Endodermal cell (in vitro differentiated cells): Measurements from ENCODE around the gene ZC3H8. TPM values are rescaled to one million over a fixed set of nuclear protein-coding genes. Genes with fewer than 3 reads are reported as not detected.
A peak's percentile ranks its signal among the peaks of the same experiment; 100 is the strongest.

Experiments
- DNase-seq: peaks from one replicate; pipeline ENCODE4 v3.0.0-alpha.2; 2017
- H3K27ac ChIP-seq: 2 replicates; pipeline ENCODE4 v1.5.1; 2013; ENCODE audit warnings: mild to moderate bottlenecking, low read depth, low read length, moderate library complexity
- H3K27me3 ChIP-seq: 2 replicates; pipeline ENCODE4 v1.6.1; 2013; ENCODE audit warnings: mild to moderate bottlenecking, low read length, moderate library complexity; ENCODE audit not compliant: insufficient read depth, control insufficient read depth, poor library complexity, severe bottlenecking
- H3K36me3 ChIP-seq: 2 replicates; pipeline ENCODE4 v1.7.0; 2013; ENCODE audit warnings: mild to moderate bottlenecking, low read length, moderate library complexity; ENCODE audit not compliant: control insufficient read depth, insufficient read depth
- H3K4me1 ChIP-seq: one replicate; pipeline ENCODE4 v1.7.0; 2013; ENCODE audit warnings: low read length; ENCODE audit not compliant: control insufficient read depth, insufficient read depth
- H3K4me3 ChIP-seq: 2 replicates; pipeline ENCODE4 v1.5.1; 2013; ENCODE audit warnings: mild to moderate bottlenecking, low read length, moderate library complexity
- H3K9ac ChIP-seq: 2 replicates; pipeline ENCODE4 v1.6.1; 2013; ENCODE audit warnings: mild to moderate bottlenecking, low read length, moderate library complexity; ENCODE audit not compliant: poor library complexity, severe bottlenecking; ENCODE audit errors: extremely low read depth
- H3K9me3 ChIP-seq: 2 replicates; pipeline ENCODE4 v1.6.1; 2013; ENCODE audit warnings: mild to moderate bottlenecking, low read length, moderate library complexity; ENCODE audit not compliant: control insufficient read depth
- H3K27ac Mint-ChIP-seq: 2 replicates; pipeline ENCODE4 v1.8.0; 2020; ENCODE audit warnings: mixed read lengths
- H3K27me3 Mint-ChIP-seq: 2 replicates; pipeline ENCODE4 v1.8.0; 2021; ENCODE audit warnings: mild to moderate bottlenecking, mixed read lengths; ENCODE audit not compliant: insufficient read depth
- H3K36me3 Mint-ChIP-seq: 2 replicates; pipeline ENCODE4 v1.8.0; 2020; ENCODE audit warnings: low read depth, mixed read lengths
- H3K4me1 Mint-ChIP-seq: 2 replicates; pipeline ENCODE4 v1.8.0; 2020; ENCODE audit warnings: mixed read lengths
- H3K4me3 Mint-ChIP-seq: 2 replicates; pipeline ENCODE4 v1.8.0; 2020; ENCODE audit warnings: mild to moderate bottlenecking, moderate library complexity, mixed read lengths
- H3K9me3 Mint-ChIP-seq: 2 replicates; pipeline ENCODE4 v1.8.0; 2020; ENCODE audit warnings: mild to moderate bottlenecking, mixed read lengths
- CTCF ChIP-seq: fragments of 200-600 bp; sonication (generic); conservative IDR thresholded peaks from 2 replicates; pipeline ENCODE4 v1.5.0; 2021; ENCODE audit warnings: antibody characterized with exemption, mild to moderate bottlenecking
- whole genome bisulfite sequencing, 2 experiments: methylation state at CpG; one replicate each; pipeline versions ENCODE4 v1.1.5 to v1.1.7; 2013; ENCODE audit warnings: missing lambda C conversion rate in 2 of 2, mixed read lengths in 1 of 2; ENCODE audit not compliant: insufficient coverage in 1 of 2, insufficient read length in 1 of 2; 5-methylcytosine and 5-hydroxymethylcytosine counted together
- total RNA-seq, 2 donors: library from RNA; stranded (reverse); fragmentation: NEBNext Ultra II Directional in 1 of 2; extraction: Animal tissue kit (Norgen Biotek cat#: 25700) in 1 of 2; gene quantifications; 2 replicates in 1 of 2; 3 replicates in 1 of 2; pipeline ENCODE4 v1.2.1, GENCODE V29; 2021

Gene ZC3H8
- total RNA-seq, 2 donors from 2014 or later, result 8.3 to 10.6 TPM

- Histone ChIP-seq H3K4me3 (no peak overlapping the region), H3K4me1 (no peaks in the 10 kb centered on the region), H3K27me3 (no peaks in the 10 kb centered on the region), H3K36me3 (no peaks in the 10 kb centered on the region), H3K9ac (no peak overlapping the region), H3K27ac (no peak overlapping the region), H3K9me3 (no peaks in the 10 kb centered on the region)
- no peak overlapping the region for H3K4me3 Mint-ChIP-seq
- TF ChIP-seq CTCF, result no peak
- no peaks in the 10 kb centered on the region for H3K27me3 Mint-ChIP-seq
- no peaks in the 10 kb centered on the region for H3K36me3 Mint-ChIP-seq
- H3K4me1 Mint-ChIP-seq, result no peaks in the 10 kb centered on the region
- H3K27ac Mint-ChIP-seq, result no peak overlapping the region
- WGBS, 2 experiments, result 76 to 91% methylated on average over 6 to 10 of the region's 10 CpGs
- peak; percentile 58 for DNase-seq
- H3K9me3 Mint-ChIP-seq, result no peaks in the 10 kb centered on the region
Measured at GRCh38 chr2:112168422-112169124, 86.3 kb downstream of the ZC3H8 start.

GRCh38 chr2:112166806-112167499 lies 87.9 kb downstream of the ZC3H8 start:
- Histone ChIP-seq H3K36me3 (no peaks in the 10 kb centered on the region), H3K27ac (no peak overlapping the region), H3K27me3 (no peaks in the 10 kb centered on the region), H3K4me1 (no peaks in the 10 kb centered on the region), H3K9ac (no peak overlapping the region), H3K4me3 (no peak overlapping the region), H3K9me3 (no peaks in the 10 kb centered on the region)
- Mint-ChIP-seq H3K36me3 (no peaks in the 10 kb centered on the region), H3K4me3 (no peak overlapping the region), H3K27ac (no peak overlapping the region), H3K9me3 (no peaks in the 10 kb centered on the region), H3K27me3 (no peaks in the 10 kb centered on the region), H3K4me1 (no peaks in the 10 kb centered on the region)
- WGBS, 2 experiments, result 84% methylated on average over 10 to 14 of the region's 14 CpGs
- TF ChIP-seq CTCF, result no peak
- no peak for DNase-seq

- Histone ChIP-seq H3K27me3 (no peaks in the 10 kb centered on the region), H3K4me1 (no peaks in the 10 kb centered on the region), H3K27ac (no peak overlapping the region), H3K36me3 (no peaks in the 10 kb centered on the region), H3K9ac (no peak overlapping the region), H3K9me3 (no peaks in the 10 kb centered on the region), H3K4me3 (no peak overlapping the region)
- 92 to 100% methylated on average over 1 to 4 of the region's 4 CpGs for WGBS, 2 experiments
- no peaks in the 10 kb centered on the region for H3K36me3 Mint-ChIP-seq
- DNase-seq, result no peak
- no peaks in the 10 kb centered on the region for H3K4me1 Mint-ChIP-seq
- H3K4me3 Mint-ChIP-seq, result no peak overlapping the region
- no peaks in the 10 kb centered on the region for H3K9me3 Mint-ChIP-seq
- H3K27me3 Mint-ChIP-seq, result no peaks in the 10 kb centered on the region
- H3K27ac Mint-ChIP-seq, result no peak overlapping the region
- no peak for TF ChIP-seq CTCF
Measured at GRCh38 chr2:112165296-112165695, 89.5 kb downstream of the ZC3H8 start.
